ENCODE results near the gene TMEM135.

The TMEM135 gene

DNA sequence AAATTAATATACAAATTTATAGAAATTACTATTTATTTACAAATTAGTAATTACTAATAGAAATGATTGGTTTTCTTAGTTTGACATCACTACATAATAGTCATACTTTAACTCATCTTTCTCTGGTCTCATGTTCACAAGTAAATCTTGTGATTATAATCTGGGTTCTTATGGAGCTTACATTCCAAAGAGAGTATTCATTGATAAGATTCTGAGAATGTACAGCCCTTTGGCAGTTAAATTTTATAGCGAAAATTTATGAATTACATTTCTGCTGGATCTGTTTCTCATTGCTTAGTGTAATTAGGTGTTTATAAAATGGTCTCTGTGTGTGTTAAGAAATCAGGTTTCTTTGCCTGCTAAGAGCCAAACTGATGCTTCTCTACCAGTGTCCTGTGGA, 175.2 kb downstream of the TMEM135 start:
- TF ChIP-seq, protein P1, sequence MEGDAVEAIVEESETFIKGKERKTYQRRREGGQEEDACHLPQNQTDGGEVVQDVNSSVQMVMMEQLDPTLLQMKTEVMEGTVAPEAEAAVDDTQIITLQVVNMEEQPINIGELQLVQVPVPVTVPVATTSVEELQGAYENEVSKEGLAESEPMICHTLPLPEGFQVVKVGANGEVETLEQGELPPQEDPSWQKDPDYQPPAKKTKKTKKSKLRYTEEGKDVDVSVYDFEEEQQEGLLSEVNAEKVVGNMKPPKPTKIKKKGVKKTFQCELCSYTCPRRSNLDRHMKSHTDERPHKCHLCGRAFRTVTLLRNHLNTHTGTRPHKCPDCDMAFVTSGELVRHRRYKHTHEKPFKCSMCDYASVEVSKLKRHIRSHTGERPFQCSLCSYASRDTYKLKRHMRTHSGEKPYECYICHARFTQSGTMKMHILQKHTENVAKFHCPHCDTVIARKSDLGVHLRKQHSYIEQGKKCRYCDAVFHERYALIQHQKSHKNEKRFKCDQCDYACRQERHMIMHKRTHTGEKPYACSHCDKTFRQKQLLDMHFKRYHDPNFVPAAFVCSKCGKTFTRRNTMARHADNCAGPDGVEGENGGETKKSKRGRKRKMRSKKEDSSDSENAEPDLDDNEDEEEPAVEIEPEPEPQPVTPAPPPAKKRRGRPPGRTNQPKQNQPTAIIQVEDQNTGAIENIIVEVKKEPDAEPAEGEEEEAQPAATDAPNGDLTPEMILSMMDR (conservative IDR thresholded peaks at IDR 0.05; ENCODE audit: control insufficient read depth, insufficient read depth, low read depth, low read length): no peak
- H3K4me3 ChIP-seq (ENCODE audit: control insufficient read depth, low read depth, low read length): no peak overlapping the region
- DNase-seq (ENCODE audit: low read depth): no peak

DNA sequence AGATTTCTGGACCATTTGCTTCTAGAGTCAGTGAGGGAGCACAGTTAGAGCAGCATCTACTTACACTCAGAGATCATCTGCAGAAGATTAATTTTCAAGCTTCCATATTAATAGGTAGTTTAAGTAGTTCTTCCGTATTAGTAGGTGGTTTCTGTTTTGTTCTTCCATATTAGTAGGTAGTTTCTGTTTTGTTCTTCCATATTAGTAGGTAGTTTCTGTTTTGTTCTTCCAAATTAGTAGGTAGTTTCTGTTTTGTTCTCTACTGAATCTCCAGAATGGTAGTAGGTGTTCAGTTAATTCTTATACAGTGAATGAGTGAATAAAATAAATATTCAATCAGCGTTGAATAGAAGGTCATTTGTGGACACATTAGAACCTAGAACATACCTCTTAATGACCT, 175.7 kb downstream of the TMEM135 start:
- DNase-seq (ENCODE audit: low read depth): no peak
- H3K4me3 ChIP-seq (ENCODE audit: control insufficient read depth, low read depth, low read length): no peak overlapping the region
- TF ChIP-seq, protein P1 (conservative IDR thresholded peaks at IDR 0.05; ENCODE audit: control insufficient read depth, insufficient read depth, low read depth, low read length): no peak

DNA sequence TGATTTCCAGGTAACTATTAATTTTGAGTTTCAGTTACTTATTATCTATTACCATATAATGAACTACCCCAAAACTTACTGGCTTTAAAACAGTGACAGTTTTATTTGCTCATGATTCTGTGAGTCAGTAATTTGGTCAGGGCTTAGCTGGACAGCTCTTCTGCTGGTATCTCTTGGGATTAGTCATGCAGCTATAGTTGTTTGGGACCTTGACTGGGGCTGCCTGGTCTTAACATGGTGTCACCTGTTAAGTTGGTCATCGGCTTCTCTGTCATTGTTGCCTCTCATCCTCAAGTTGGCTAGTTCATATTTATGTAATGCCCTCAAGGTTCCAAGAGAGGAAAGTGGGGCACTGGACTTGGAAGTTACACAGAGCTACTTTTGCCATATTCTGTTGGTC, 177.5 kb downstream of the TMEM135 start:
- H3K4me3 ChIP-seq (ENCODE audit: control insufficient read depth, low read depth, low read length): no peak overlapping the region
- peak; percentile 38 for DNase-seq (ENCODE audit: low read depth)
- TF ChIP-seq, protein P1 (conservative IDR thresholded peaks at IDR 0.05; ENCODE audit: control insufficient read depth, insufficient read depth, low read depth, low read length): no peak

- no peak overlapping the region for H3K4me3 ChIP-seq (ENCODE audit: control insufficient read depth, low read depth, low read length)
- TF ChIP-seq, protein P1 (conservative IDR thresholded peaks at IDR 0.05; ENCODE audit: control insufficient read depth, insufficient read depth, low read depth, low read length): no peak
- DNase-seq (ENCODE audit: low read depth): no peak
Observed at GRCh38 chr11:87219266-87219665, 181.5 kb downstream of the TMEM135 start.

- no peak overlapping the region for H3K4me3 ChIP-seq (ENCODE audit: control insufficient read depth, low read depth, low read length)
- peak; percentile 81 for DNase-seq (ENCODE audit: low read depth)
- TF ChIP-seq, protein P1 (conservative IDR thresholded peaks at IDR 0.05; ENCODE audit: control insufficient read depth, insufficient read depth, low read depth, low read length): no peak
Observed at GRCh38 chr11:87223816-87224215, 186.1 kb downstream of the TMEM135 start.

- TF ChIP-seq, protein P1 (conservative IDR thresholded peaks at IDR 0.05; ENCODE audit: control insufficient read depth, insufficient read depth, low read depth, low read length): no peak
- H3K4me3 ChIP-seq (ENCODE audit: control insufficient read depth, low read depth, low read length): no peak overlapping the region
- no peak for DNase-seq (ENCODE audit: low read depth)
Observed at GRCh38 chr11:87224486-87224885, 186.8 kb downstream of the TMEM135 start.

- no peak overlapping the region for H3K4me3 ChIP-seq (ENCODE audit: control insufficient read depth, low read depth, low read length)
- no peak for DNase-seq (ENCODE audit: low read depth)
- TF ChIP-seq, protein P1 (conservative IDR thresholded peaks at IDR 0.05; ENCODE audit: control insufficient read depth, insufficient read depth, low read depth, low read length): no peak
Observed at GRCh38 chr11:87228820-87229219, 191.1 kb downstream of the TMEM135 start.

All from fibroblast of mammary gland (primary cell).